OCI-LY7 (cell line): ENCODE data around the gene CAPZA2. TPM values are rescaled to one million over a fixed set of nuclear protein-coding genes. Genes with fewer than 3 reads are reported as not detected.

Experiments used
- BruUV-seq: library from RNA; stranded (reverse); fragments of 400-500 nt; replicated peaks from 2 replicates; lab custom pipeline; 2021; lab: Mats Ljungman, UMichigan
- CTCF ChIA-PET: fragments of 300-600 bp; sonication (Branson Sonifier 250); formaldehyde crosslinking; loops from one replicate; lab custom pipeline; 2022; ENCODE audit warnings: antibody characterized with exemption; ENCODE audit not compliant: unreplicated experiment; lab: Charles Lee
- POLR2A ChIA-PET: fragments of 300-600 bp; sonication (Branson Sonifier 250); formaldehyde crosslinking; loops from one replicate; lab custom pipeline; 2022; ENCODE audit warnings: antibody characterized with exemption; lab: Charles Lee
- DNase-seq: peaks from one replicate; pipeline ENCODE4 v3.0.0-alpha.2; 2015; ENCODE audit warnings: low spot score
- H2AFZ ChIP-seq: fragments of 200-600 bp; sonication (generic), shearing (Covaris generic); 2 replicates; pipeline ENCODE4 v1.6.1; 2014; ENCODE audit warnings: mild to moderate bottlenecking, antibody characterized with exemption, low read length, moderate library complexity
- H3K27ac ChIP-seq: fragments of 200-600 bp; sonication (generic); 2 replicates; pipeline ENCODE4 v1.5.1; 2014; ENCODE audit warnings: mixed run types, low read depth, mild to moderate bottlenecking, moderate library complexity, low read length, inconsistent platforms; ENCODE audit not compliant: poor library complexity, severe bottlenecking
- H3K36me3 ChIP-seq: fragments of 200-600 bp; sonication (generic); 2 replicates; pipeline ENCODE4 v1.6.1; 2014; ENCODE audit warnings: mild to moderate bottlenecking, antibody characterized with exemption, low read length, moderate library complexity, mixed read lengths; ENCODE audit not compliant: insufficient read depth
- H3K4me1 ChIP-seq: fragments of 200-600 bp; sonication (generic); 2 replicates; pipeline ENCODE4 v1.5.1; 2014; ENCODE audit warnings: mild to moderate bottlenecking, low read length; ENCODE audit not compliant: insufficient read depth, poor library complexity, severe bottlenecking
- H3K4me2 ChIP-seq: fragments of 200-600 bp; sonication (generic); 2 replicates; pipeline ENCODE4 v1.6.1; 2014; ENCODE audit warnings: mild to moderate bottlenecking, low read length
- H3K4me3 ChIP-seq: fragments of 200-600 bp; sonication (generic); 2 replicates; pipeline ENCODE4 v1.5.1; 2014; ENCODE audit warnings: mild to moderate bottlenecking, low read depth, low read length; ENCODE audit not compliant: poor library complexity, severe bottlenecking
- H3K79me2 ChIP-seq: fragments of 200-600 bp; sonication (generic); 2 replicates; pipeline ENCODE4 v1.6.1; 2016; ENCODE audit warnings: low read depth, mild to moderate bottlenecking, low read length, moderate library complexity, mixed read lengths; ENCODE audit not compliant: insufficient read depth
- H3K9me2 ChIP-seq: fragments of 200-600 bp; sonication (generic); 2 replicates; pipeline ENCODE4 v1.6.1; 2016; ENCODE audit warnings: mild to moderate bottlenecking, low read length, mixed read lengths; ENCODE audit not compliant: insufficient read depth
- H3K9me3 ChIP-seq: fragments of 200-600 bp; sonication (generic); 2 replicates; pipeline ENCODE4 v1.6.1; 2014; ENCODE audit warnings: mild to moderate bottlenecking, mixed run types, low read length, mixed read lengths
- H4K20me1 ChIP-seq: fragments of 200-600 bp; sonication (generic); 2 replicates; pipeline ENCODE4 v1.6.1; 2014; ENCODE audit warnings: mild to moderate bottlenecking, antibody characterized with exemption, low read length, moderate library complexity, mixed read lengths; ENCODE audit not compliant: insufficient read depth
- EZH2phosphoT487 ChIP-seq: fragments of 200-600 bp; sonication (generic); IDR thresholded peaks from 2 replicates; pipeline ENCODE4 v1.6.1; 2018; ENCODE audit warnings: low read depth, borderline replicate concordance, mild to moderate bottlenecking, mixed run types, antibody characterized with exemption, low read length, moderate library complexity, mixed read lengths
- intact Hi-C: fragments of 100-400 bp; cut with micrococcal nuclease; formaldehyde crosslinking; loops from one replicate; pipeline ENCODE4 v1.10.0; 2022; ENCODE audit not compliant: unreplicated experiment
- total RNA-seq, 2 experiments: library from RNA; depleted of rRNA in 1 of 2; stranded (reverse); fragments of >200 nt in 1 of 2; shearing (Covaris generic) in 1 of 2; gene quantifications; 2 replicates each; pipeline ENCODE4 v1.2.3, GENCODE V29; 2014 to 2022
- TF ChIP-seq, protein P1 (sequence below): fragments of 200-600 bp; sonication (generic); conservative IDR thresholded peaks from 2 replicates; pipeline ENCODE4 v1.5.1; 2014; ENCODE audit warnings: mild to moderate bottlenecking, antibody characterized with exemption, low read length, moderate library complexity, mixed read lengths

CAPZA2 gene
- total RNA-seq, 2 experiments from 2014 or later: 53.3 to 103 TPM

DNA sequence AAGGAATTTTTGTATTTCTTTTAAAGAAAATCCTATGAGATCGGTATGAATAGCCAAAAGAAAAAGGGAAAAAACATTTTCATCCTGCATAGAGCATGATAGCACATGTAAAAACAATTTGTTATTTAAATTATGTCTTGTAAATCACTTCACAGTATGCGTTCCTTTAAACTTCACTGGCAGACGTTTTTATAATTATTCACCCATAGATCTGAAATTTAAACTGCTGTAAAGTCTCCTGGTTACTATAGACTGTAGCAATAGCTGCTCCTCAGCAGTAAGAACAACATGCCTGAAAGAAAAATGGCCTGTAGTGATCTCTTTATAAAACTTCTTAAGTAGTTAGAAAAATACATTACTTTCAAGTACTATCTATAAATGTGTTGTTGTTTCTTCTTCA is 26.5 kb downstream of the CAPZA2 start:
- Histone ChIP-seq H3K79me2 (peaks cover 43% of the 10 kb centered on the region; the same call in 1 of the 2 replicates), H2AFZ (no peak overlapping the region), H3K27ac (no peak overlapping the region), H4K20me1 (no peaks in the 10 kb centered on the region), H3K9me3 (peaks cover 13% of the 10 kb centered on the region), H3K4me1 (no peaks in the 10 kb centered on the region), H3K9me2 (no peaks in the 10 kb centered on the region), H3K4me2 (no peak overlapping the region), H3K36me3 (peaks cover 78% of the 10 kb centered on the region), H3K4me3 (no peak overlapping the region)
- BruUV-seq: no TSS peak
- intact Hi-C loops: no loop called here
- DNase-seq: no peak
- POLR2A ChIA-PET: interaction anchor here (0.6 to 1.6 kb wide), 2 partner anchors 11 to 25 kb away, joined by 3 to 7 read pairs; no protein-coding TSS in a partner anchor
- CTCF ChIA-PET: no interaction called here
- TF ChIP-seq, protein P1, sequence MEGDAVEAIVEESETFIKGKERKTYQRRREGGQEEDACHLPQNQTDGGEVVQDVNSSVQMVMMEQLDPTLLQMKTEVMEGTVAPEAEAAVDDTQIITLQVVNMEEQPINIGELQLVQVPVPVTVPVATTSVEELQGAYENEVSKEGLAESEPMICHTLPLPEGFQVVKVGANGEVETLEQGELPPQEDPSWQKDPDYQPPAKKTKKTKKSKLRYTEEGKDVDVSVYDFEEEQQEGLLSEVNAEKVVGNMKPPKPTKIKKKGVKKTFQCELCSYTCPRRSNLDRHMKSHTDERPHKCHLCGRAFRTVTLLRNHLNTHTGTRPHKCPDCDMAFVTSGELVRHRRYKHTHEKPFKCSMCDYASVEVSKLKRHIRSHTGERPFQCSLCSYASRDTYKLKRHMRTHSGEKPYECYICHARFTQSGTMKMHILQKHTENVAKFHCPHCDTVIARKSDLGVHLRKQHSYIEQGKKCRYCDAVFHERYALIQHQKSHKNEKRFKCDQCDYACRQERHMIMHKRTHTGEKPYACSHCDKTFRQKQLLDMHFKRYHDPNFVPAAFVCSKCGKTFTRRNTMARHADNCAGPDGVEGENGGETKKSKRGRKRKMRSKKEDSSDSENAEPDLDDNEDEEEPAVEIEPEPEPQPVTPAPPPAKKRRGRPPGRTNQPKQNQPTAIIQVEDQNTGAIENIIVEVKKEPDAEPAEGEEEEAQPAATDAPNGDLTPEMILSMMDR: no peak
- no peak for TF ChIP-seq EZH2phosphoT487

DNA sequence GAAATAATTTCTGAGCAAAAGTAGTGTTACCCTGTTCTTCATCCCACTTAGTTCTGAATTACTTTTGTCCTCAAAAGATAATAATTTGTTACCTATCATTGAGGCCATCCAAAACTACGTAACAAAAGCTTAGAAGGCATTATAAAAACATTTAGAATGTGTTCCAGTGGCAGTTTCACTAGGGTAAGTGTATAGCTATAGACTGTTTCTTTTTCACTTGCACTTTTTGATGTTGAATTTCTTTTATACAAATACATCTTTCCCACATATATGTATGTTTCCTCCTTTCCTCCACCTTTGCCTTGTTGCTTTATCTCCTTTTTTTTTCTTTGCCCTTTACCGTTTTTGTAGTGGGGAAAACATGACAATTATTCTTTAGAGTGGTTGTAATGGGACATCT is 33.5 kb downstream of the CAPZA2 start:
- no TSS peak for BruUV-seq
- no peak overlapping the region for H3K4me3 ChIP-seq
- H3K9me3 ChIP-seq: no peaks in the 10 kb centered on the region
- no peak for DNase-seq
- TF ChIP-seq, protein P1: no peak
- no peak for TF ChIP-seq EZH2phosphoT487
- H4K20me1 ChIP-seq: no peaks in the 10 kb centered on the region
- no peak overlapping the region for H3K27ac ChIP-seq
- ChIA-PET POLR2A (interaction anchor here (0.7 to 3.1 kb wide), 4 partner anchors 11 to 129 kb away, joined by 3 to 17 read pairs (median 4); no protein-coding TSS in a partner anchor), CTCF (interaction anchor here (1.3 kb wide), 1 partner anchor 13 kb away, joined by 3 read pairs; no protein-coding TSS in a partner anchor)
- no peak overlapping the region for H2AFZ ChIP-seq
- H3K9me2 ChIP-seq: no peaks in the 10 kb centered on the region
- H3K4me2 ChIP-seq: no peak overlapping the region
- H3K36me3 ChIP-seq: peaks cover 76% of the 10 kb centered on the region
- intact Hi-C loops: no loop called here
- no peaks in the 10 kb centered on the region for H3K4me1 ChIP-seq
- no peaks in the 10 kb centered on the region for H3K79me2 ChIP-seq

DNA sequence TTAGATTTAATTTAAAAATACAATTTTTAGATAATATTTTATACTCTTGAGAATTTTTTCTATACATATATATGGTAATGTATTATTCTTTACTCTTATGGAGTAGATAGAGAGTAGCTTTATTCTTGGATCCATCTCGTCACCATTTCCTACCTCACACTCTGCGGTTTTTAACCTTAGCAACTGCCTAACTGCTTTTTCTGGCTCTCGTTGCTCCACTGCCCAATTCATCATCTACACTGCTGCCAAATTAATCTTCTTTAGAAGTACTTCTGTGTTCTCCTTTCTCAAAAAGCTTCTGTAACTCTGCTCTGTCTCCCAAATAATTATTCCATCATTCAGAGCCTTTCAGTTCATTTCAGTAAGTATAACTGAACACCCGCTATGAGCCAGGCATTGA is 35.3 kb downstream of the CAPZA2 start:
- DNase-seq: no peak
- intact Hi-C loops: no loop called here
- no peak overlapping the region for H3K4me3 ChIP-seq
- H3K4me1 ChIP-seq: no peaks in the 10 kb centered on the region
- no peaks in the 10 kb centered on the region for H3K9me2 ChIP-seq
- ChIA-PET CTCF (interaction anchor here (0.5 kb wide), 1 partner anchor 34 kb away, joined by 3 read pairs; no protein-coding TSS in a partner anchor), POLR2A (interaction anchor here (1.6 to 2.3 kb wide), 3 partner anchors 12 to 16 kb away, joined by 5 read pairs; no protein-coding TSS in a partner anchor)
- peaks cover 71% of the 10 kb centered on the region for H3K36me3 ChIP-seq
- BruUV-seq: no TSS peak
- no peaks in the 10 kb centered on the region for H4K20me1 ChIP-seq
- H2AFZ ChIP-seq: no peak overlapping the region
- H3K27ac ChIP-seq: no peak overlapping the region
- H3K79me2 ChIP-seq: no peaks in the 10 kb centered on the region
- TF ChIP-seq, protein P1: no peak
- TF ChIP-seq EZH2phosphoT487: no peak
- H3K9me3 ChIP-seq: no peaks in the 10 kb centered on the region
- H3K4me2 ChIP-seq: no peak overlapping the region
